HepG2 (cell line): ENCODE measurements around the gene FANCM. TPM values are rescaled to one million over a fixed set of nuclear protein-coding genes. Genes with fewer than 3 reads are reported as not detected.
A peak's percentile ranks its signal among the peaks of the same experiment; 100 is the strongest.

ENCODE experiments used
- ARID5B ChIP-seq: IDR thresholded peaks from 2 replicates; pipeline ENCODE4 v1.4.0; 2020; ENCODE audit warnings: mild to moderate bottlenecking, missing genetic modification reagents
- EP300 ChIP-seq, 3 experiments: sonication (generic) in 1 of 3; formaldehyde crosslinking in 1 of 3; IDR thresholded peaks; 2 replicates each; pipeline versions ENCODE4 v1.5.1 to v1.6.1; 2011 to 2020; ENCODE audit warnings: low read depth in 2 of 3, low read length in 2 of 3, borderline replicate concordance in 1 of 3, improper control_type of control experiment in 1 of 3, mild to moderate bottlenecking in 1 of 3, missing genetic modification reagents in 1 of 3, moderate library complexity in 1 of 3
- MED1 ChIP-seq: sonication (generic); formaldehyde crosslinking; IDR thresholded peaks from 2 replicates; pipeline ENCODE4 v1.4.0; 2020; ENCODE audit warnings: missing genetic modification reagents
- NR2F1 ChIP-seq, 2 experiments: fragments of 450-650 bp in 1 of 2; formaldehyde crosslinking in 1 of 2; IDR thresholded peaks; 2 replicates each; pipeline versions ENCODE4 v1.5.0 to v1.6.1; 2016 to 2020; ENCODE audit warnings: mild to moderate bottlenecking in 1 of 2, missing compliant biosample characterization in 1 of 2, missing genetic modification reagents in 1 of 2, moderate library complexity in 1 of 2
- PHF21A ChIP-seq: sonication (generic); formaldehyde crosslinking; IDR thresholded peaks from 2 replicates; pipeline ENCODE4 v1.5.0; 2020; ENCODE audit warnings: mild to moderate bottlenecking, missing genetic modification reagents
- RBM22 ChIP-seq: fragments of 200-400 bp; formaldehyde crosslinking; optimal IDR thresholded peaks from 2 replicates; pipeline ENCODE3; 2017; ENCODE audit warnings: mild to moderate bottlenecking, low read length, moderate library complexity
- SMARCE1 ChIP-seq: fragments of 450-650 bp; IDR thresholded peaks from 2 replicates; pipeline ENCODE4 v1.6.1; 2017; ENCODE audit warnings: borderline replicate concordance
- ZNF10 ChIP-seq: sonication (generic); formaldehyde crosslinking; IDR thresholded peaks from 2 replicates; pipeline ENCODE4 v1.4.0; 2020; ENCODE audit warnings: mild to moderate bottlenecking, low read depth, missing genetic modification reagents, borderline replicate concordance
- ZNF468 ChIP-seq: sonication (generic); formaldehyde crosslinking; IDR thresholded peaks from 2 replicates; pipeline ENCODE4 v1.8.0; 2022; ENCODE audit warnings: mild to moderate bottlenecking, moderate library complexity, missing genetic modification reagents
- ZNF572 ChIP-seq: sonication (generic); formaldehyde crosslinking; IDR thresholded peaks from 2 replicates; pipeline ENCODE4 v1.5.1; 2020; ENCODE audit warnings: mild to moderate bottlenecking, missing genetic modification reagents
- ZNF761 ChIP-seq: sonication (generic); formaldehyde crosslinking; conservative IDR thresholded peaks from 2 replicates; pipeline ENCODE4 v1.4.0; 2020; ENCODE audit warnings: mild to moderate bottlenecking, missing genetic modification reagents
- ZNF782 ChIP-seq: sonication (generic); formaldehyde crosslinking; IDR thresholded peaks from 2 replicates; pipeline ENCODE4 v1.4.0; 2020; ENCODE audit warnings: missing genetic modification reagents, mild to moderate bottlenecking, borderline replicate concordance
- polyA plus RNA-seq, 8 experiments: library from polyadenylated mRNA; depleted of rRNA in 3 of 8; stranded (reverse) in 7 of 8; unstranded in 1 of 8; fragments of >200 nt; fragmentation: Illumina TruSeq in 4 of 8; extraction: Trizol in 4 of 8; gene quantifications; 2 replicates each; pipeline versions ENCODE4 v1.2.1 to v1.2.3, GENCODE V29; 2011 to 2016; ENCODE audit warnings: low read depth in 4 of 8, missing spikeins in 1 of 8, mixed read lengths in 1 of 8; ENCODE audit not compliant: insufficient read depth in 1 of 8
- total RNA-seq, 5 experiments: library from RNA; depleted of rRNA; stranded (reverse); fragments of >200 nt; fragmentation: Illumina TruSeq; extraction: Trizol; gene quantifications; 2 replicates each; pipeline ENCODE4 v1.2.3, GENCODE V29; 2016; ENCODE audit warnings: low read depth in 1 of 5
- TF ChIP-seq, protein P1 (sequence below): sonication (generic); formaldehyde crosslinking; IDR thresholded peaks from 2 replicates; pipeline ENCODE4 v1.5.0; 2020; ENCODE audit warnings: mild to moderate bottlenecking, missing genetic modification reagents, borderline replicate concordance
- TF ChIP-seq, protein P2 (sequence below): IDR thresholded peaks from 2 replicates; pipeline ENCODE4 v1.6.1; 2016; ENCODE audit warnings: missing compliant biosample characterization, missing genetic modification reagents, borderline replicate concordance

FANCM gene
- total and polyA plus RNA-seq, 2 of the 13 experiments (the other 11 are each of a cell fraction or from before 2014, with no cell fraction given), result 2.6 to 10.4 TPM

DNA sequence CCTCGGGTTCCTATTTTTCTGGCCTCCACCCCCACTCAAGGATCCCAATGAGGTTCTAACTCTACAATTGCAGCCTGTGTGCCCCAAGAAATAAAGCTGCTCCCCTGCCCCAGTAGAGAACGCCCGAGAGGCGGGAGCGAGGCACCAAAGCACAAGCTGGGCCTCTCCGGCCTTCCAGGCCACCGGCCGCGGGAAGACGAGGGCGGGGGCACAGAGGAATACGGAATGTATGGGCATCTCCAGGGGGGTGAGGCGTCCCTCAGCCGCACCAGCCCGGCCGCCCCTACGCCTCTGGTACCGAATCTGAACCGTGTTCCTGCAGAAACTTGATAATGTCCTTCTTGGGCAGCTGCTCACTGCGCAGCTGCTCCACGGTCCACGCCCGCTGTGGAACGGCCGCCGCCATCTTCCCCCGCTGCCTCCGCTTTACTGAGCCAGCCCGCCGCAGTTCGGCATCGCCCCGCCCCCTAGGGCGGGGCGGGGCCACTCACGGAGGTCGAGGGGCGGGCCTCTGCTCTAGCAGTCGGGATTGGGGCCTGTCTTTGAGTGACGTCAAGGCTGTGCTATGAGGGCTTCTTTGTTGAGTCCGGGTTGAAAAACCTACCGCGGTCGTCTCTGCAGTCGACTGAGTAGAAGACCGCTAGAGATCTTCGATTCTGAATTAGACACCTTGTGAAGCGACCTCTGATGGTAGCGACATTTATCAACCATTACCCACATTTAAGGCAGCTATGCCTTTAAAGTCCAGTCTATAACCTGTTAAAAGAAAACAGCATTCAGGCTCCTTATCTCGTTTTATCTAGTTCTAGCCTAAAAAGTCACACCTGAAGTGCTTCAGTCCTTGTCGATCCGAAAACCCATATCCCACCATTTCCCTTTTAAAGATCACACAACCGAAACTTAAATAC is 1.4 kb upstream of the FANCM start, which contains the start of gene FKBP3 (continued):
- TF ChIP-seq EP300 (IDR thresholded peaks at IDR 0.05; ENCODE audit: low read depth in 2 of 2, low read length in 2 of 2), result peak; percentile 5 to 14; a peak in 2 of 4 replicates
- no peak for TF ChIP-seq EP300 (CRISPR knock-in tag; IDR thresholded peaks at IDR 0.05; ENCODE audit: borderline replicate concordance)
- TF ChIP-seq ZNF468 (CRISPR knock-in tag), result no peak
- TF ChIP-seq ZNF782 (CRISPR knock-in tag), result peak; percentile 69; the same call in 1 of the 2 replicates
- TF ChIP-seq, protein P1, sequence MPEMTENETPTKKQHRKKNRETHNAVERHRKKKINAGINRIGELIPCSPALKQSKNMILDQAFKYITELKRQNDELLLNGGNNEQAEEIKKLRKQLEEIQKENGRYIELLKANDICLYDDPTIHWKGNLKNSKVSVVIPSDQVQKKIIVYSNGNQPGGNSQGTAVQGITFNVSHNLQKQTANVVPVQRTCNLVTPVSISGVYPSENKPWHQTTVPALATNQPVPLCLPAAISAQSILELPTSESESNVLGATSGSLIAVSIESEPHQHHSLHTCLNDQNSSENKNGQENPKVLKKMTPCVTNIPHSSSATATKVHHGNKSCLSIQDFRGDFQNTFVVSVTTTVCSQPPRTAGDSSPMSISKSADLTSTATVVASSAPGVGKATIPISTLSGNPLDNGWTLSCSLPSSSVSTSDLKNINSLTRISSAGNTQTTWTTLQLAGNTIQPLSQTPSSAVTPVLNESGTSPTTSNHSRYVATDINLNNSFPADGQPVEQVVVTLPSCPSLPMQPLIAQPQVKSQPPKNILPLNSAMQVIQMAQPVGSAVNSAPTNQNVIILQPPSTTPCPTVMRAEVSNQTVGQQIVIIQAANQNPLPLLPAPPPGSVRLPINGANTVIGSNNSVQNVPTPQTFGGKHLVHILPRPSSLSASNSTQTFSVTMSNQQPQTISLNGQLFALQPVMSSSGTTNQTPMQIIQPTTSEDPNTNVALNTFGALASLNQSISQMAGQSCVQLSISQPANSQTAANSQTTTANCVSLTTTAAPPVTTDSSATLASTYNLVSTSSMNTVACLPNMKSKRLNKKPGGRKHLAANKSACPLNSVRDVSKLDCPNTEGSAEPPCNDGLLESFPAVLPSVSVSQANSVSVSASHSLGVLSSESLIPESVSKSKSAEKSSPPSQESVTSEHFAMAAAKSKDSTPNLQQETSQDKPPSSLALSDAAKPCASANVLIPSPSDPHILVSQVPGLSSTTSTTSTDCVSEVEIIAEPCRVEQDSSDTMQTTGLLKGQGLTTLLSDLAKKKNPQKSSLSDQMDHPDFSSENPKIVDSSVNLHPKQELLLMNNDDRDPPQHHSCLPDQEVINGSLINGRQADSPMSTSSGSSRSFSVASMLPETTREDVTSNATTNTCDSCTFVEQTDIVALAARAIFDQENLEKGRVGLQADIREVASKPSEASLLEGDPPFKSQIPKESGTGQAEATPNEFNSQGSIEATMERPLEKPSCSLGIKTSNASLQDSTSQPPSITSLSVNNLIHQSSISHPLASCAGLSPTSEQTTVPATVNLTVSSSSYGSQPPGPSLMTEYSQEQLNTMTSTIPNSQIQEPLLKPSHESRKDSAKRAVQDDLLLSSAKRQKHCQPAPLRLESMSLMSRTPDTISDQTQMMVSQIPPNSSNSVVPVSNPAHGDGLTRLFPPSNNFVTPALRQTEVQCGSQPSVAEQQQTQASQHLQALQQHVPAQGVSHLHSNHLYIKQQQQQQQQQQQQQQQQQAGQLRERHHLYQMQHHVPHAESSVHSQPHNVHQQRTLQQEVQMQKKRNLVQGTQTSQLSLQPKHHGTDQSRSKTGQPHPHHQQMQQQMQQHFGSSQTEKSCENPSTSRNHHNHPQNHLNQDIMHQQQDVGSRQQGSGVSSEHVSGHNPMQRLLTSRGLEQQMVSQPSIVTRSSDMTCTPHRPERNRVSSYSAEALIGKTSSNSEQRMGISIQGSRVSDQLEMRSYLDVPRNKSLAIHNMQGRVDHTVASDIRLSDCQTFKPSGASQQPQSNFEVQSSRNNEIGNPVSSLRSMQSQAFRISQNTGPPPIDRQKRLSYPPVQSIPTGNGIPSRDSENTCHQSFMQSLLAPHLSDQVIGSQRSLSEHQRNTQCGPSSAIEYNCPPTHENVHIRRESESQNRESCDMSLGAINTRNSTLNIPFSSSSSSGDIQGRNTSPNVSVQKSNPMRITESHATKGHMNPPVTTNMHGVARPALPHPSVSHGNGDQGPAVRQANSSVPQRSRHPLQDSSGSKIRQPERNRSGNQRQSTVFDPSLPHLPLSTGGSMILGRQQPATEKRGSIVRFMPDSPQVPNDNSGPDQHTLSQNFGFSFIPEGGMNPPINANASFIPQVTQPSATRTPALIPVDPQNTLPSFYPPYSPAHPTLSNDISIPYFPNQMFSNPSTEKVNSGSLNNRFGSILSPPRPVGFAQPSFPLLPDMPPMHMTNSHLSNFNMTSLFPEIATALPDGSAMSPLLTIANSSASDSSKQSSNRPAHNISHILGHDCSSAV, result no peak
- TF ChIP-seq, protein P2, sequence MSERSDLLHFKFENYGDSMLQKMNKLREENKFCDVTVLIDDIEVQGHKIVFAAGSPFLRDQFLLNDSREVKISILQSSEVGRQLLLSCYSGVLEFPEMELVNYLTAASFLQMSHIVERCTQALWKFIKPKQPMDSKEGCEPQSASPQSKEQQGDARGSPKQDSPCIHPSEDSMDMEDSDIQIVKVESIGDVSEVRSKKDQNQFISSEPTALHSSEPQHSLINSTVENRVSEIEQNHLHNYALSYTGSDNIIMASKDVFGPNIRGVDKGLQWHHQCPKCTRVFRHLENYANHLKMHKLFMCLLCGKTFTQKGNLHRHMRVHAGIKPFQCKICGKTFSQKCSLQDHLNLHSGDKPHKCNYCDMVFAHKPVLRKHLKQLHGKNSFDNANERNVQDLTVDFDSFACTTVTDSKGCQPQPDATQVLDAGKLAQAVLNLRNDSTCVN, result no peak
- peak; percentile 64; the same call in 1 of the 2 replicates for TF ChIP-seq PHF21A (CRISPR knock-in tag)
- TF ChIP-seq ARID5B, result peak; percentile 55; the same call in 1 of the 2 replicates
- no peak for TF ChIP-seq ZNF572
- no peak; a peak in 2 of 4 replicates for TF ChIP-seq NR2F1 (CRISPR knock-in tag; IDR thresholded peaks at IDR 0.05)
- no peak for TF ChIP-seq RBM22
- no peak; the same call in 1 of the 2 replicates for TF ChIP-seq MED1
- no peak for TF ChIP-seq ZNF761 (CRISPR knock-in tag)
- TF ChIP-seq ZNF10 (CRISPR knock-in tag), result no peak
- no peak for TF ChIP-seq SMARCE1
